Kidney (tissue), 14 donors: ENCODE data around the gene GALR2. TPM values are rescaled to one million over a fixed set of nuclear protein-coding genes. Genes with fewer than 3 reads are reported as not detected.

ENCODE experiments used
- DNase-seq, 5 donors: peaks; one replicate each; pipeline ENCODE4 v3.0.0-alpha.2; 2013 to 2020
- FAIRE-seq: peaks from 2 replicates; lab custom pipeline; 2012; peaks lifted over from hg19 to GRCh38; lab: Jason Lieb, UNC
- H3K27ac ChIP-seq, 2 donors: one replicate each; pipeline ENCODE4 v1.7.0; 2013; ENCODE audit warnings: low read depth in 2 of 2, low read length in 2 of 2, inconsistent platforms in 1 of 2
- H3K27me3 ChIP-seq: one replicate; pipeline ENCODE4 v1.7.1; 2013; ENCODE audit warnings: low read length, inconsistent platforms; ENCODE audit not compliant: control insufficient read depth, insufficient read depth
- H3K36me3 ChIP-seq, 3 donors: one replicate each; pipeline versions ENCODE4 v1.7.0 to v1.7.1; 2013; ENCODE audit warnings: low read length in 3 of 3, control low read depth in 1 of 3, inconsistent platforms in 1 of 3; ENCODE audit not compliant: insufficient read depth in 3 of 3, control insufficient read depth in 2 of 3
- H3K4me1 ChIP-seq, 3 donors: one replicate each; pipeline versions ENCODE4 v1.7.0 to v1.7.1; 2013; ENCODE audit warnings: low read length in 3 of 3, inconsistent platforms in 1 of 3, low read depth in 1 of 3; ENCODE audit not compliant: control insufficient read depth in 2 of 3, insufficient read depth in 2 of 3
- H3K4me3 ChIP-seq, 3 donors: one replicate each; pipeline versions ENCODE4 v1.7.0 to v1.8.1; 2013; ENCODE audit warnings: low read length in 3 of 3, control low read depth in 1 of 3, inconsistent platforms in 1 of 3
- H3K9ac ChIP-seq, 3 donors: one replicate each; pipeline versions ENCODE4 v1.7.0 to v1.7.1; 2013; ENCODE audit warnings: low read length in 3 of 3, control low read depth in 1 of 3, inconsistent platforms in 1 of 3
- H3K9me3 ChIP-seq, 3 donors: one replicate each; pipeline versions ENCODE4 v1.7.0 to v1.7.1; 2013; ENCODE audit warnings: low read length in 3 of 3, control low read depth in 1 of 3, inconsistent platforms in 1 of 3; ENCODE audit not compliant: control insufficient read depth in 2 of 3, insufficient read depth in 1 of 3
- CTCF ChIP-seq: IDR thresholded peaks from 3 replicates; pipeline ENCODE4 v1.5.1; 2012; ENCODE audit warnings: mild to moderate bottlenecking, moderate library complexity, borderline replicate concordance; ENCODE audit not compliant: insufficient read depth; ENCODE audit errors: extremely low read depth
- intact Hi-C: fragments of 100-400 bp; cut with DNase I; formaldehyde crosslinking; loops from one replicate; pipeline ENCODE4 v1.11.1; 2022
- polyA plus RNA-seq: library from polyadenylated mRNA; stranded (reverse); fragments of 350-450 nt; fragmentation: Illumina TruSeq; extraction: RNeasy Lipid Tissue Mini Kit (QIAGEN cat#74804); gene quantifications from one replicate; pipeline ENCODE4 v1.2.3, GENCODE V29; 2014; ENCODE audit warnings: low read depth, low replicate concordance; ENCODE audit not compliant: insufficient read depth
- total RNA-seq: library from RNA; stranded (reverse); fragmentation: NEBNext Ultra II Directional; extraction: Animal tissue kit (Norgen Biotek cat#: 25700); gene quantifications from one replicate; pipeline ENCODE4 v1.2.1, GENCODE V29; 2021
- donor health status: control.
- donor health status: control.
- donor health status: control.
- donor health status: control.
- donor health status: control.
- donor health status: DM: yes; HTN: yes; CAD: no.
- donor health status: Normal renal cell carcinoma (clear cell type).

Gene GALR2
- total and polyA plus RNA-seq, 2 donors from 2014 or later = not detected

- TF ChIP-seq CTCF = no peak
- H3K27me3 ChIP-seq = peaks cover 11% of the 10 kb centered on the region
- H3K4me3 ChIP-seq = no peak overlapping the region
- DNase-seq (peak in 1 of 5 donors; percentile 59), FAIRE-seq (no peak)
- H3K9ac ChIP-seq = no peak overlapping the region
- H3K27ac ChIP-seq = no peak overlapping the region
- H3K9me3 ChIP-seq = no peaks in the 10 kb centered on the region
- intact Hi-C loops = no loop called here
- peaks cover 3 to 28% (median 22%) of the 10 kb centered on the region in 3 donors for H3K36me3 ChIP-seq
- H3K4me1 ChIP-seq = peaks cover 0 to 4% (median 4%) of the 10 kb centered on the region in 3 donors
These were observed 9.1 kb downstream of the GALR2 start for GRCh38 chr17:76083536-76084182.

DNA sequence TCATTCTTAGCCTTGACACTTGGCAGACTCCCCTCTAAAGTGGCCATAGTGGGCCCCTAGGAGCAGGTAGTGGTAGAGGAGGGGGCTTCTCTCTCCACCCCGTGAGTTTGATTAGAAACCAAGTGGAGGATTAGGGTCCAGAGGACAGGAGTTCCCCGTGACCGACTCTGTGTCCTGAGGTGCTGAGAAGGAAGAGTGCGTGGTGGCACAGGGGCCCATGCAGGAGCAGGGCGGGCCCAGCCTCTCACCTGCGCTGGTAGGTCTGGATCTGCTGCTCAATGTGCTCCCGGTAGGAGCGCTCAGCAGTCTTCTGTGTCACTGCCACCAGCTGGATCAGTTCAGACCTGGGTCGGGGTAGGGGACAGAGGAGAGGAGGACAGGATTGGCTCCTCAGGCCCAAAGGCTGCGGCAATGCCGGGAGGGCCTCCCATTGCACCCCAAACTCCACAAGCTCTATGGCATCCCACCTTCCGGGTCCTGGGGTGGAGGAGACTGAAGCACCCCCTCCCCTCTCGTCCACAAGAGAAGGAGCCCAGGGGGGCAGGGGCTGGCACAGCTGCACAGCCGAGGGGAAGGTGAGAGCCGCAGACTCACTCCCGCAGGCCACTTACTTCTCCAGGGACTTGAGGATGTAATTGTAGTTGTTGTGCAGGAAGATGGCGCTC, 10.6 kb downstream of the GALR2 start:
- Histone ChIP-seq H3K4me1 (no peaks in the 10 kb centered on the region), H3K27ac (no peak overlapping the region), H3K9ac (no peak overlapping the region), H3K9me3 (no peaks in the 10 kb centered on the region), H3K4me3 (no peak overlapping the region), H3K36me3 (peaks cover 3 to 41% (median 31%) of the 10 kb centered on the region in 3 donors), H3K27me3 (no peaks in the 10 kb centered on the region)
- no peak for TF ChIP-seq CTCF
- no peak for FAIRE-seq
- intact Hi-C loops = no loop called here
- DNase-seq = peak in 1 of 5 donors; percentile 0

GRCh38 chr17:76085731-76086366, 11.3 kb downstream of the GALR2 start:
- H3K4me1 ChIP-seq = no peaks in the 10 kb centered on the region
- FAIRE-seq (no peak), DNase-seq (peak in 1 of 5 donors; percentile 24)
- H3K27me3 ChIP-seq = no peaks in the 10 kb centered on the region
- peaks cover 3 to 43% (median 31%) of the 10 kb centered on the region in 3 donors for H3K36me3 ChIP-seq
- H3K9me3 ChIP-seq = no peaks in the 10 kb centered on the region
- no peak for TF ChIP-seq CTCF
- H3K9ac ChIP-seq = no peak overlapping the region
- no peak overlapping the region for H3K4me3 ChIP-seq
- intact Hi-C loops = no loop called here
- H3K27ac ChIP-seq = no peak overlapping the region
